Left hindlimb (tissue), 1 donor: Measurements from ENCODE around the gene CACNA1C.

Experiments used
- DNase-seq: peaks from one replicate; pipeline ENCODE4 v3.0.0-alpha.2; 2018

CACNA1C gene

GRCh38 chr12:2431810-2432209 lies 379.0 kb downstream of the CACNA1C start:
- no peak for DNase-seq

GRCh38 chr12:2432856-2433255 lies 380.1 kb downstream of the CACNA1C start:
- DNase-seq: no peak

- no peak for DNase-seq
These were observed 382.7 kb downstream of the CACNA1C start for GRCh38 chr12:2435511-2435910.

GRCh38 chr12:2439332-2440100 lies 386.7 kb downstream of the CACNA1C start:
- DNase-seq: no peak

- no peak for DNase-seq
These were observed 391.0 kb downstream of the CACNA1C start for GRCh38 chr12:2443776-2444175.

- no peak for DNase-seq
These were observed 393.2 kb downstream of the CACNA1C start for GRCh38 chr12:2445968-2446367.

GRCh38 chr12:2447861-2448260 lies 395.1 kb downstream of the CACNA1C start:
- no peak for DNase-seq

GRCh38 chr12:2449586-2449985 lies 396.8 kb downstream of the CACNA1C start:
- DNase-seq: no peak

GRCh38 chr12:2450553-2450952 lies 397.8 kb downstream of the CACNA1C start:
- DNase-seq: no peak

GRCh38 chr12:2451025-2451424 lies 398.2 kb downstream of the CACNA1C start:
- no peak for DNase-seq

- no peak for DNase-seq
These were observed 398.7 kb downstream of the CACNA1C start for GRCh38 chr12:2451497-2451896.

GRCh38 chr12:2453076-2453760 lies 400.4 kb downstream of the CACNA1C start:
- DNase-seq: no peak

GRCh38 chr12:2453761-2454090 lies 400.9 kb downstream of the CACNA1C start:
- DNase-seq: no peak

- no peak for DNase-seq
These were observed 401.9 kb downstream of the CACNA1C start for GRCh38 chr12:2454601-2455177.

GRCh38 chr12:2455410-2455809 lies 402.6 kb downstream of the CACNA1C start:
- no peak for DNase-seq

- DNase-seq: no peak
These were observed 403.5 kb downstream of the CACNA1C start for GRCh38 chr12:2456122-2456812.

GRCh38 chr12:2456813-2457186 lies 404.0 kb downstream of the CACNA1C start:
- DNase-seq: no peak

- DNase-seq: no peak
These were observed 404.6 kb downstream of the CACNA1C start for GRCh38 chr12:2457215-2457932.

GRCh38 chr12:2457933-2458414 lies 405.2 kb downstream of the CACNA1C start:
- no peak for DNase-seq

GRCh38 chr12:2460051-2460670 lies 407.4 kb downstream of the CACNA1C start:
- DNase-seq: no peak

GRCh38 chr12:2461046-2461445 lies 408.3 kb downstream of the CACNA1C start:
- no peak for DNase-seq

GRCh38 chr12:2461645-2462044 lies 408.9 kb downstream of the CACNA1C start:
- no peak for DNase-seq
